GM19035 (cell line): Measurements from ENCODE around the gene COX4I1.
"Not testable (repeated sequence)": the region's sequence is repeated elsewhere in the genome, so short reads cannot be mapped to it uniquely, and the experiment has no call there.

Source experiments
- ATAC-seq: cut with Tn5 transposase; IDR thresholded peaks from one replicate; pipeline ENCODE4 v1.9.1; 2021; ENCODE audit not compliant: unreplicated experiment

The COX4I1 gene

DNA sequence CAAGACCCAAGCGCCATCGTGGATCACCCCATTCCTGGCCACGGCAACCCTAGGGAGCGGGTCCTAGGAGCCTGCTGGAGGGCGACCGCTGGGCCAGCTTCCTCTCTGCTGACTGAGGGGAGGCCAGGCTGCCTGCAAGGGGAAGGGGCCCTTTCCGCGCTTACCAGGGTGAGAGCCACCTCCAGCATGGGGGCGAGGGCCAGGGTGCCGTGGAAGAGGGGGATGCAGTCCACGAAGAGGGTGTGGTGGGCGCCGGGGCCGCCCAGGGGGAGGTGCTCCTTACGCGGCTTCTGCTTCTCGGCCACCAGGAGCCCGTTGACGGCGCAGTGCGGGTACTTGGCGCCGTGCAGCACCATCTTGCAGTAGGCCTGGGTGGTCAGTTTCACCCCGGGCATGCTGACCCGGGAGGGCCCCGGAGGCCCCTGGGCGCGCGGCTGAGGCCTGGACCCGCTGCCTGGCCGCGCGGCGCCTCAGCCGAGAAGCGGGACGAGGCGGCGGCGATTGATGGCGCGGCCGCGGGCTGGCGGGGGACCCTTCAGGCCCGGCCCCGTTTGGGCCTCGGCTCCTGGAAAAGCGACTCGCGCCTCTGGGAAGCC lies 496 bp upstream of the COX4I1 start:
- peak; percentile 26 for ATAC-seq

DNA sequence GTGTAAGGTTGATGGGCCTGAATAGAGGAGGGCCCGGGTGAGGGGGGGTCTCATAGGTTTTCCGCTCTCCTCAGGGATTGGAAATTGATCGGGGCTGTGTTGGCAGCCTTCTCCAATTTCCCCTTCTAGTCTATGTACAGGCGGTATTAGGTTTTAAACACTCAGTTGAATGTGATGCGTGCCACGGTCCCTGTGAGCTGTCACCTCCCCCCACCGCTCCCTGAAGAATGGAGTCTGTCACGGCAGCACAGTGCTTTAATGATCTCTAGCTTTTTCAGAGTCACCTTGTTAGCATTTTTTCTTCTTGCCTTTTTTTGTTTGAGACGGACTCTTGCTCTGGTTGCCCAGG lies 800 bp downstream of the COX4I1 start:
- ATAC-seq, result no peak

DNA sequence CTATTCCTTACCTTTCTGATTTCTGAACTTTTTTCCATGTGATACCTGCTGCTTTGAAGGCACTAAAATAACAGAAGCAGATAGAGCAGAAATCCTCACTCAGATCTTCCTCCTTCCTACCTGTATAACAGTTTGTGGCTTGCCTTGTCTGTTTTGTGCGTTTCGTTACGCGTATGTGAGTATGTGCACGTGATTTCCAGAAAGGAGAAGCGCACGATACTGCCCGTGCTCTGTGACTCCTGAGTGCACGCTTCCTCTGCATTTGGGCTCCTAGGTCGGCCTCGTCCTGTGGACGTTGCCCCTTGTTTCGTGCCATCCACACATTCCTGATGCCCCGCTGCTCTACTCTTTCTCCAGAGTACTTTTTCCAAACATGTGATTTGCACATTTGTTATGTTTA lies 4.1 kb downstream of the COX4I1 start:
- ATAC-seq, result no peak

DNA sequence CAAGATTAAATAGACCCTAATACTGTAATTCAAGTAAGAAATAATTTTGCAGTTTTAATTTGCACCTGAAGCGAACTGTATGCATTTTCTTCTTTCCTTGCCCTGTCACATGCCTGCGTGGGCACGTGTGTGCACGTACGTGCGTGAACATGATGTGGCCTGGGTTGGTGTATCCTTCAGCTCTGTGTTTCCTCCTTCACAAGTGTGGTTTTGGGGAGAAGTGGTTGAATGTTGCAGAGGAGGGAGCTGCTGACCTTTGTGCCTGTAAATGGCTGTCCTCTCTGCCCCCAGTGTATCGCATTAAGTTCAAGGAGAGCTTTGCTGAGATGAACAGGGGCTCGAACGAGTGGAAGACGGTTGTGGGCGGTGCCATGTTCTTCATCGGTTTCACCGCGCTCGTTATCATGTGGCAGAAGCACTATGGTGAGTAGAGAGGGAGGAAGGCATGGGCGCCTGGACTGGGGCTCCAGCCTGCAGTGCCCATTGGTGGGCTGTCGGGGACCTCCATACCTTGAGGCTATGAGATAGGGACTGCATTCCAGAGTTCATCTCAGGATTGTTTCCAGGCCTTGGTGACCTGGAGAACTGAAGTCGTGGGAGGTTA lies 6.0 kb downstream of the COX4I1 start:
- ATAC-seq, result no peak

DNA sequence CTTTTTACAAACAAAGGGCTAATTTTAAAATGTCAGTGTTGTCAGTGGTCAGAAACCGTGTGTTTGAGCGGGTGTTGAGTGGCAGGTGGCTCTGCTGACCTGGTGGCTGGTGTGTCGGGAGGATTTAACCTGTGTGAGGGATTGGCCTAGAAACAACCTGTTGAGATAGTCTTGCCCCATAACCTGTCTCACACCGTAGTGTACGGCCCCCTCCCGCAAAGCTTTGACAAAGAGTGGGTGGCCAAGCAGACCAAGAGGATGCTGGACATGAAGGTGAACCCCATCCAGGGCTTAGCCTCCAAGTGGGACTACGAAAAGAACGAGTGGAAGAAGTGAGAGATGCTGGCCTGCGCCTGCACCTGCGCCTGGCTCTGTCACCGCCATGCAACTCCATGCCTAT lies 7.0 kb downstream of the COX4I1 start:
- no peak for ATAC-seq

DNA sequence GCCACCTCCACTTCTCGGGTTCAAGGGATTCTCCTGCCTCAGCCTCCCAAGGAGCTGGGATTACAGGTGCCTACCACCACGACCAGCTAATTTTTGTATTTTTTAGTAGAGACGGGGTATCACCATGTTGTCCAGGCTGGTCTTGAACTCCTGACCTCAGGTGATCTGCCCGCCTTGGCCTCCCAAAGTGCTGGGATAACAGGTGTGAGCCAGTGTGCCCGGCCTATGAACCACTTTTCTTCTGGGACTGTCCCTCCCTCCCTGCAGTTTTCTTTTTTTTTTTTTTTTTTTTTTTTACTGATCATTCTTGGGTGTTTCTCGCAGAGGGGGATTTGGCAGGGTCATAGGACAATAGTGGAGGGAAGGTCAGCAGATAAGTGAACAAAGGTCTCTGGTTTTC lies 7.8 kb downstream of the COX4I1 start:
- not testable (repeated sequence) for ATAC-seq

DNA sequence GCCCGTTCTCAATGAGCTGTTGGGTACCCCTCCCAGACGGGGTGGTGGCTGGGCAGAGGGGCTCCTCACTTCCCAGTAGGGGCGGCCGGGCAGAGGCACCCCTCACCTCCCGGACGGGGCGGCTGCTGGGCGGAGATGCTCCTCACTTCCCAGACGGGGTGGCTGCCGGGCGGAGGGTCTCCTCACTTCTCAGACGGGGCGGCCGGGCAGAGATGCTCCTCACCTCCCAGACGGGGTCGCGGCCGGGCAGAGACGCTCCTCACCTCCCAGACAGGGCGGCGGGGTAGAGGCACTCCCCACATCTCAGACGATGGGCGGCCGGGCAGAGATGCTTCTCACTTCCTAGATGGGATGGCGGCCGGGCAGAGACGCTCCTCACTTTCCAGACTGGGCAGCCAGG lies 8.6 kb downstream of the COX4I1 start:
- not testable (repeated sequence) for ATAC-seq

DNA sequence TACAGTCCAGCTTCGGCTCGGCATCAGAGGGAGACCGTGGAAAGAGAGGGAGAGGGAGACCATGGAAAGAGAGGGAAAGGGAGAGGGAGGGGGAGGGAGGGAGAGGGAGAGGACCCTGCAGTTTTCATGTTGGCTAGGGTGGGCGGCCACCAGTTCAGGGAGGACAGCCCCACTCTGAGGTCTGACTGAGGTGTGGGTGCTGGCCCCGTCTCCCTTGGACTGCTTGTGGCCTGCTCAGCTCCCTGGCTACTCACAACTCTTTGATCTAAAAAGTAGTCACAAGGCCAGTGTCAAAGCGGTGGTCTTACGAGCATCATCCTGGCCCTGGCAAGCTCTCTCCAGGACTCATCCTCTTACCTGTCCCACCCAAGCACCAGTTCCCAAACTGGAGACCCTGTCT lies 9.4 kb downstream of the COX4I1 start:
- no peak for ATAC-seq

DNA sequence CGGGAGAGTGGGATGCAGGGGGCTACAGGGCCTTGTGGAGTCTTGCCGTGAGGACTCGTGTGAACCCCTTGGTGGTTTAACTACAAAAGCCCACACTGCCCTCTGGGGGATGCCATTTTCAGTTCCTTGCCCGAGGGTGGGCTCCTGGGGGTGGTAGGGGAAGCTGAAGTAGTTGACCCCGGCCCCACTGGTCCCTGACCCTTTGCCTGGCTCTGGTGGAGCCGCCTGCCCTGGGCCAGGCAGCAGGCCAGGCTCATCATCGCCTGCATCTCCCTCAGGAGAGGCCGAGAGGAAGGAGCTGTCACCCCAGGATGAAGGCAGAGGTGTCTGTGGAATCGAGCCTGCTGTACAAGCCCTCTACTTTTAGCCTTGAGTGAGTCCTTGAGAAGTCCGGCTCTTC lies 10.2 kb downstream of the COX4I1 start:
- no peak for ATAC-seq

DNA sequence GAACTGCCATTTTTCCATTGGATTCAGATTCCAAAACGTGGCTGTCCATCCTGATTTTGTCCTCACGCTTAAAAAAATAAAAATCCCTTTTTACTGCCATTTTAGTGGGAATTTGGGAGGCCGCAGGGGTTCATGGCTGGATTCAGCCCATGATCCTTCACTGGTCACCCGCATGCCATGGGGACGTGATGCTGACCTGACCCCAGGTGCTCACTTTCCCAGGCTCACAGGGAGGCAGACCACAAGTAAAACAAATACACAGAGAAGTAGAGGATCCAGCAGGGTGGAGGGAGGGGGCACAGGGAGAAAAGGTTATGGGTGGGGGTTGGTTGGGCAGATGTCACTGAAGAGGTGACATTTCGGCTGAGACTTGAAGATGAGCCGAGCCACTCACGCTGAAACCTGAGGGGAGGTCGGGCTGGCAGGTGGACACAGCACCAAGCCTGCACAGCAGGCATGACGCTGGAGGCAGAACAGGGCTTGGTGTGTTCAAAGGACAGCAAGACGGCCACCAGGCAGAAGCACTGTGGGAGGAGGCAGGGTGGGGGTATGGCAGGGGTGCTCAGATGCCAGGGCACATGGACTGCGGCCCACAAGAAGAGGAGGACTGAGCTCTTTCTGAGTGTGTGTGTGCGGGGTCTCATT lies 10.7 kb downstream of the COX4I1 start:
- no peak for ATAC-seq

DNA sequence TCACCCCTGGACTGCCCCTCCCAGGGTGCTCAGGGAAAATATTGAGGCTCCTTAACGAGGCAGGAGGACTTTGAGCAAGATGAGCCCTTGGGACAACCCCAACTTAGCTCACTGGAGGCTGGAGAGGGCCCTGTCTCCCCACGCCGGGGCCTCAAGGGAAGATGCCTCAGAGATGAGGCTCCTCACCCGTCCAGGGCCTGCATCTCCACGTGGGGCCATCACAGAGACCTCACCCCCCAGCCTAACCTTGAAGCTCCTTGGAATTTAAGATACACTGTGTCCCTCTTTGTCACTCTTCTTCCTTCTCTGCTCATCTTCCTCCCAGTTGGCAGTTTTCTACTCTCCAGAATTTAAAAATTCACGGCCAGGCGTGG lies 11.2 kb downstream of the COX4I1 start:
- ATAC-seq, result no peak

DNA sequence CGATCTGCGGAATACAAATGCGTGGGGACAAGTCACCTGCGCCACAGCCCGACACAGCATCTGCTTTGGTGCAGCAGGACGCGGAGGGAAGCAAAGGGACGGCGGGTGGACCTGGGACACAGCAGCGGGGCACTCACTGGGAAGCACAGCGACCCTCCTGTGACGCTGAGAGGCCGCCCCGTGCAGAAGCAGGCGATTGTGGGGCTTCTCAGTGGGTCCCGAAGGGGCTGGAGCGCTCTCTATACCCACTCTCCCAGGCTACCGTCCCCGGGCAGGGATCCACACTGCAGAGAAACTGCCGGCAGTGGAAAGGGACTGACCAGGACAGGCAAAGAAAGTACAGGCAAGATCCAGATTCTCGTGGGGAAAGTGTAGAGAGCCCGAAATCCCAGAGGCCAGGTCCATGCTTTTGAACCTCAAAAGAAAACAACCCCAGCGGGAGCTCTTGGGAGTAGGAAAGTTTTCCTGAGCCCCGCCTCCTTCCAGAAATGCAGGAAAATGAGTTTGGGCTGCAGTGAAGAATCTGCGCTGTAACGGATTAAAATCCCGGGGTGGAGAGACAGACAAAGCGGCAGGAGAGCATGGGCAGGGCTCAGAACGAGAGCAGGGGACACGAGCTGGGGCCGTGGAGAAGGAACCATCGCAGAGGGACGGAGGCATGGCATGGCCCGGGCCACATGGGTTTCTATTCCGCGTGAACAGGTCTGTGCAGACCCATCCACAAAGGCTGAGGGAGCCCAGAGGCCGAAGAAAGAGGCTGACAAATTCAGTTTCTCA lies 12.7 kb downstream of the COX4I1 start:
- no peak for ATAC-seq

DNA sequence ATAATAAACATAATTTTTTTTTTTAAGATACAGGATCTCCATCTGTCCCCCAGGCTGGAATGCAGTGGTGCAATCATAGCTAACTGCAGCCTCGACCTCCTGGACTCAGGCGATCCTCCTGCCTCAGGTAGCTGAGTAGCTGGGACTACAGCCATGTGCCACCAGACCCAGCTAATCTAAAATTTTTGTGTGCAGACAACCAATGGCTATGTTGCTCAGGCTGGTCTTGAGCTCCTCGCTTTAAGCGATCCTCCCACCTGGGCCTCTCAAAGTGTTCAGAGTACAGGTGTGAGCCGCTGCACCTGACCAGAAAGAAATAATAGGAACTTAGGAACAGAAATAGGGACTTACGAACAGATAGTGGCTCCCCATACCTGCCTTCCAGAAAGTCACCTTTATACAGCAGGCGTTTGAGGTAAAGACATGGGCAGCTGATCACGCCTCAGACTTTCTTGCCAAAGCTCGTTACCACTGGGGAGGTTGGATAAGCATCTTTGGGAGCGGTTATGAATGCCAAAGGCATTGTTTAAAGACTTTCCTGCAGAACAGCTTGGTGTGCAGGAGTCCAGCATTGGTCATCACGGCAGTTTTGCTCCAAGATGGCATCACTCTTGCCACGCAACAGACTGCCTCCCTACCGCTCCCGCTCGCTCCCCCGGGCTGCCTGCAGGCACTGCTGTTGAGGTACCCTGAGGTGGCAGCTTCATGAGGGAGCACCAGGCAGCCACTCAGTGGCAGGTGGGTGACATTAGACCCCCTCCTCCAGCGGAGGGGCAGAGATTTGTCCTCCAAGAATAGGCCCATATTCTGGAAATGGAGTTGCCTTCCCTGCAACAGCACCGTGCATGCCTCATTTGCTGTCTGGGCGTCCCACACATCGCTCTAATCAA lies 13.6 kb downstream of the COX4I1 start:
- no peak for ATAC-seq

DNA sequence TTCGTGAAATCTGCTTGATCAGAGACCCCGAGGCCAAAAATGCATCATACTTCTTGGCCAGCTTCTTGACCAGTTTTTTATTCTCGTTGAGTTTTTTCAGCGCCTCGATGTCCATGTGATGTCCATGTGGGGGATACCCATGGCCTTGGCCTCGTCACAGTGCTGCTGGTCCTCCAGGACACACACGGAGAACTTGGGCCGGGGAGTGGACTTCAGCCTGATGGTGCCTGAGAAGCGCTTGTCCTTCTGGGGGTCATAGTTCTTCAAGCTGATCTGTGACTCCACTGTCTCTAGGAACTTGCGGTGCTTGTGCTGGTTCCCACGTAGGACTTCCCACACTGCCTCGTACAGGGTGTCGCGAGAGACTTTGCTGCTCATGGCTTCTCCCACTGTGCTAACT lies 16.7 kb downstream of the COX4I1 start:
- no peak for ATAC-seq

DNA sequence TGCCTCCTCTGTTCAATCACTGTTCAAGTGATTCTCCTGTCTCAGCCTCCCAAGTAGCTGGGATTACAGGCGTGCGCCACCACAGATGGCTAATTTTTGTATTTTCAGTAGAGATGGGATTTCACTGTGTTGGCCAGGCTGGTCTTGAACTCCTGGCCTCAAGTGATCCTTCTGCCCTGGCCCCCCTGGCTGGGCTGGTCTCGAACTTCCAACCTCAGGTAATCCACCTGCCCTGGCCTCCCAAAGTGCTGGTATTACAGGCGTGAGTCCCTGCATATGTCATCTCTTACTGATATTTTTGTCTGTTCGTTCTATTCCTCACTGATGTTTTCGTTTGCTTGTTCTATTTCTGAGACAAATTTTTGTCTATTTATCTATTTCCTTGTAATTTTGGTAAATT lies 17.7 kb downstream of the COX4I1 start:
- ATAC-seq, result not testable (repeated sequence)

DNA sequence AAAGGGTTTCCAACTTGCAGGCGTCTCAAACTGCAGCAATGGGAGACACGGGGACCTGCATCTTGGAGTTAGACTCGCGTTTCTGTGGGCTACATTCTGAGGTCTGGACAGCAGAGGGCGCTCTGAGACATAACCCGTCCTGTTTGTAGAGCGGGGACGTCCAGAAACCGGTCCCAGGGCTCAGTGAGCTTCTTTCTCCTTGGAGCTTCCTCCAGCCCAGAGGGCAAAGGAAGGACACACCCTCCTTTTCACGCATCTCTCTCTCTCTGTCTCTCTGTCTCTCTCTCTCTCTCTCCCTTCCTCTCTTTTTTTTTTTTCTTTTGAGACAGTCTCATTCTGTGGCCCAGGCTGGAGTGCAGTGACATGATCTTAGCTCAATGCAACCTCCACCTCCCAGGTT lies 19.8 kb downstream of the COX4I1 start:
- ATAC-seq, result no peak

DNA sequence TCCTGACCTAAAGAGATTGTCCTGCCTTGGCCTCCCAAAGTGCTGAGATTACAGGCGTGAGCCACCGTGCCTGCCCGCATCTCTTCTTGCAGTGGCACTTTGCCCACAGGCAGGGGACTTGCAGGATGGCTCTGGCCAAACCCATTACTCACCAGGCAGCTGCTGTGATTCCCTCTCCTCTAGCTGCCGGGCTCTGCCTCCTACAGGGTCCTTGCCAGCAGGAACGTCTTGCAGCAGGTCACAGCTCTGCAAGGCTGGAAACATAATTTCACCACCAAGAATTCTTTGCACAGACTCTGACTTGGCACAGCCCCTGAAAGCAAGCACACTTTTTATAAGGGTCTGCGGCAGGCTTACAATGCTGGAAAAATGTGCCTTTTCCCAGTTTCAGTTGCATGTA lies 20.3 kb downstream of the COX4I1 start:
- no peak for ATAC-seq

DNA sequence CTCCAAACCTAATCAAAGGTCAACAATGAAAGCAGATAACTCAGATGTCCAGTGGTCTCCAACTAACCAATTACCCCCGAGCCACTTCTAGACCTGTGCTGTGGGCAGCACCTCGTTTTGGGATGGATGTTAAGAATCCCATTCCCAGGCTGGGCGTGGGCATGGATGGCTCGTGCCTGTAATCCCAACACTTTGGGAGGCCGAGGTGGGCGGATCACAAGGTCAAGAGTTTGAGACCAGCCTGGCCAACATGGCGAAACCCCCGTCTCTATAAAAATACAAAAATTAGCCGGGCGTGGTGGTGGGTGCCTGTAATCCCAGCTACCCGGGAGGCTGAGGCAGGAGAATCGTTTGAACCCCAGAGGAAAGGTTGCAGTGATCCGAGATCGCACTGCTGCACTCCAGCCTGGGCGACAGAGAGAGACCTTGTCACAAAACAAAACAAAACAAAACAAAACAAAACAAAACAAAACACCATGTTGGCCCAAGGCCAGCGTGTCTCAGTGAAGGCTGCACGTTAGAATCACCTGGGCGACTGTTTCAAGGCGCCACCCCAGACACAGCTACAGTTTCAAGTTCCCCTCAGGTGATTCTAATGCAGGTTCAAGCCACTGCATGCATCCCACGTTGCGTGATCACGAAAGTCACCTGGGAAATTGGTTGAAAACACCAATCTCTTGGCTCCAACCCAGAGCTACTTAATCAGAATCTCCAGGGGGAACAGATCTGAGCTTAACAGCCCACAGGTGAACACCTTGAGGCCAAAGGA lies 21.3 kb downstream of the COX4I1 start:
- ATAC-seq, result no peak

DNA sequence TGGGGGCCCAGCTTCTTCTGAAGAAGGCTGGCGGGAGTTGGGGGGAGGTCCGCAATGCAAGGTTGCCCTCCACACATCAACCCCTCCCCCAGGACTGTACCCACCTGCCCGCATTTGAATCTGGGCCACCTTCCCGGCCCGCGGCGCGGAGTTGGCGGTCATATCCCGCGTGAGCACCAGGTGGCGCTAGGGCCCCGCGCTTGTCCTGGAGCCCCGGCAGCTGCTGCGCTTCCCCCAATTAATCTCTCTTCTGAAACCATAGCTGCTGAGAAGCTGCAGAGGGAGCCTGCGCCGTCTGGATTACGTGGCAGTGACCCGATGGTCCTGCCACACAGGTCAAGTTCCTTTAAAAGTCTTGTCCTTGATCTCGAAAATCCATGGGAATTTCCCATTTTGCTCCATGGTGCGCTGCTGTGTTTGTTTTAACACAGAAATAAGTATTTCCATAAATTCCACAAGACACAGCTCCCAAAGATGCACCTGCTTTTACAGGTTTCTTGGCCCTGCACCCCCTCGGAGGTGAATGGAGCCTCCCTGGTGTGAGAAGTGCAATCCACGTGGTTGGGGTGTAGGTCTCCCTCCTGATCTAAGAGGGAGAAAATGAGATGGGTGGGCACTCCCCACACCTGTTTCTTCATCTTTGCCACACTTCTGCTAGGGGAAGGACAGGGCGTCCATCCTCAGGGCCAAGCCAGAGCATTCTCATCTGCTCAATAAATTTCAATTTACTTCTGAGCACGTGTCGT lies 22.1 kb downstream of the COX4I1 start:
- peak; percentile 68 for ATAC-seq

DNA sequence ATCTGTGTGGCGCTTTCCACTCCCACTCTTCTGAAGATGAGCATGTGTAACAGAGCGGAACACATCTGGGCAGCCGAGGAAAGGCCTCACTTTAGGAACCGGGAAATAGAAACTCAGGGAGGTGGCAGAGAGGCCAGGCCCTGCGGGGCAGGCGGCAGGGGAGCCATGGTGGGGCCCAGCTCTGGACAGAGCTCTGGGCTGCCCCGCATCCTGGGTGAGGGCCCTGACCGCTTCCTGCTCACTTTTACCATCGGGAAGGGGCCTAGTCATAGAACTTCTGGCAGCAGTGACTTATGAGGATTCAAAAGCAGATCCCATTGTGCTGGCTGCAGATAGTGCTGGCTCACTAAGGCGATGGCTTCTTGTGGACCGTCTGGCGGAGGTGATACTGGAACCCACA lies 22.6 kb downstream of the COX4I1 start:
- ATAC-seq, result no peak
